ENCODE results near the gene HIGD2A. TPM values are rescaled to one million over a fixed set of nuclear protein-coding genes. Genes with fewer than 3 reads are reported as not detected.
A peak's percentile ranks its signal among the peaks of the same experiment; 100 is the strongest.

HIGD2A gene
- total and polyA plus RNA-seq, 9 of the 15 experiments (the other 6 are each of a cell fraction or from before 2014, with no cell fraction given): 94.7 to 264 (median 163) TPM

DNA sequence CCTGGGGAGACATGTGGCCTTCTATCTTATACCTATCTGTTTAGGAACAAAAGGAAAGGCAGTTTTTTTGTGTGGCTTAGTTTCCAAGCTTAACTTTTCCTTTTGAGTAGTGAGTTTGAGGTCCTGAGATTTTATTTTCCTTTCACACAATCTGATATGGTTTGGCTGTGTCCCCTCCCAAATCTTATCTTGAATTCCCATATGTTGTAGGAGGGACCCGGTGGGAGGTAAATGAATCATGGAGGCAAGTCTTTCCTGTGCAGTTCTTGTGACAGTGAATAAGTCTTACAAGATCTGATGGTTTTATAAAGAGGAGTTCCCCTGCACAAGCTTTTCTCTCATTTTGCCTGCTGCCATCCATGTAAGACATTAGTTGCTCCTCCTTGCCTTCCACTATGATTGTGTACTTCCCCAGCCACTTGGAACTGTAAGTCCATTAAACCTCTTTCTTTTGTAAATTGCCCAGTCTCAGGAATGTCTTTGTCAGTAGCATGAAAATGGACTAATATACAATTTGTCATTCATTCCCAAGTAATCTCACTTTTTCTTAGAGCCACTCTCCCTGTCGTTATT is 32.5 kb downstream of the HIGD2A start (continued):
- TF ChIP-seq, protein P1, sequence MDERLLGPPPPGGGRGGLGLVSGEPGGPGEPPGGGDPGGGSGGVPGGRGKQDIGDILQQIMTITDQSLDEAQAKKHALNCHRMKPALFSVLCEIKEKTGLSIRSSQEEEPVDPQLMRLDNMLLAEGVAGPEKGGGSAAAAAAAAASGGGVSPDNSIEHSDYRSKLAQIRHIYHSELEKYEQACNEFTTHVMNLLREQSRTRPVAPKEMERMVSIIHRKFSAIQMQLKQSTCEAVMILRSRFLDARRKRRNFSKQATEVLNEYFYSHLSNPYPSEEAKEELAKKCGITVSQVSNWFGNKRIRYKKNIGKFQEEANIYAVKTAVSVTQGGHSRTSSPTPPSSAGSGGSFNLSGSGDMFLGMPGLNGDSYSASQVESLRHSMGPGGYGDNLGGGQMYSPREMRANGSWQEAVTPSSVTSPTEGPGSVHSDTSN (CRISPR knock-in tag; IDR thresholded peaks at IDR 0.05; ENCODE audit: low read depth): no peak
- TF ChIP-seq, protein P1 (tag; conservative IDR thresholded peaks at IDR 0.05; ENCODE audit: low read depth): no peak
- TF ChIP-seq TCFL5 (CRISPR knock-in tag; conservative IDR thresholded peaks at IDR 0.05) (no peak), ZBTB8A (IDR thresholded peaks at IDR 0.05; ENCODE audit: partially characterized antibody) (no peak), ZNF561 (CRISPR knock-in tag; conservative IDR thresholded peaks at IDR 0.05) (no peak), RB1 (IDR thresholded peaks at IDR 0.05; ENCODE audit: low read depth) (no peak), PYGO2 (tag; IDR thresholded peaks at IDR 0.05) (no peak), CHD1 (IDR thresholded peaks at IDR 0.05; ENCODE audit: low read length) (no peak), ZNF444 (CRISPR knock-in tag; IDR thresholded peaks at IDR 0.05) (no peak), SMARCE1 (IDR thresholded peaks at IDR 0.05) (peak; percentile 64; the same call in 1 of the 2 replicates), GABPA (tag; conservative IDR thresholded peaks at IDR 0.05; ENCODE audit: low read depth) (no peak), KAT2B (IDR thresholded peaks at IDR 0.05; ENCODE audit: low read depth, low read length) (no peak), NCOR1 (IDR thresholded peaks at IDR 0.05) (peak; percentile 21; the same call in 1 of the 2 replicates), RBM39 (optimal IDR thresholded peaks at IDR 0.05; ENCODE audit: low read depth, low read length) (no peak), KLF10 (CRISPR knock-in tag; IDR thresholded peaks at IDR 0.05) (no peak), ZNF785 (CRISPR knock-in tag; IDR thresholded peaks at IDR 0.05) (no peak), U2AF2 (optimal IDR thresholded peaks at IDR 0.05; ENCODE audit: low read depth, low read length) (no peak), MTA3 (IDR thresholded peaks at IDR 0.05; ENCODE audit: borderline replicate concordance) (no peak), ZNF57 (CRISPR knock-in tag; IDR thresholded peaks at IDR 0.05) (no peak), ARID2 (IDR thresholded peaks at IDR 0.05) (no peak)
- TF ChIP-seq, protein P2, sequence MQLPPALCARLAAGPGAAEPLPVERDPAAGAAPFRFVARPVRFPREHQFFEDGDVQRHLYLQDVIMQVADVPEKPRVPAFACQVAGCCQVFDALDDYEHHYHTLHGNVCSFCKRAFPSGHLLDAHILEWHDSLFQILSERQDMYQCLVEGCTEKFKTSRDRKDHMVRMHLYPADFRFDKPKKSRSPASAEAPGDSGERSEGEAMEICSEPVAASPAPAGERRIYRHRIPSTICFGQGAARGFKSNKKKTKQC (CRISPR knock-in tag; IDR thresholded peaks at IDR 0.05): no peak
- TF ChIP-seq, protein P3, sequence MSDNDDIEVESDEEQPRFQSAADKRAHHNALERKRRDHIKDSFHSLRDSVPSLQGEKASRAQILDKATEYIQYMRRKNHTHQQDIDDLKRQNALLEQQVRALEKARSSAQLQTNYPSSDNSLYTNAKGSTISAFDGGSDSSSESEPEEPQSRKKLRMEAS (CRISPR knock-in tag; IDR thresholded peaks at IDR 0.05): no peak
- TF ChIP-seq, protein P4, sequence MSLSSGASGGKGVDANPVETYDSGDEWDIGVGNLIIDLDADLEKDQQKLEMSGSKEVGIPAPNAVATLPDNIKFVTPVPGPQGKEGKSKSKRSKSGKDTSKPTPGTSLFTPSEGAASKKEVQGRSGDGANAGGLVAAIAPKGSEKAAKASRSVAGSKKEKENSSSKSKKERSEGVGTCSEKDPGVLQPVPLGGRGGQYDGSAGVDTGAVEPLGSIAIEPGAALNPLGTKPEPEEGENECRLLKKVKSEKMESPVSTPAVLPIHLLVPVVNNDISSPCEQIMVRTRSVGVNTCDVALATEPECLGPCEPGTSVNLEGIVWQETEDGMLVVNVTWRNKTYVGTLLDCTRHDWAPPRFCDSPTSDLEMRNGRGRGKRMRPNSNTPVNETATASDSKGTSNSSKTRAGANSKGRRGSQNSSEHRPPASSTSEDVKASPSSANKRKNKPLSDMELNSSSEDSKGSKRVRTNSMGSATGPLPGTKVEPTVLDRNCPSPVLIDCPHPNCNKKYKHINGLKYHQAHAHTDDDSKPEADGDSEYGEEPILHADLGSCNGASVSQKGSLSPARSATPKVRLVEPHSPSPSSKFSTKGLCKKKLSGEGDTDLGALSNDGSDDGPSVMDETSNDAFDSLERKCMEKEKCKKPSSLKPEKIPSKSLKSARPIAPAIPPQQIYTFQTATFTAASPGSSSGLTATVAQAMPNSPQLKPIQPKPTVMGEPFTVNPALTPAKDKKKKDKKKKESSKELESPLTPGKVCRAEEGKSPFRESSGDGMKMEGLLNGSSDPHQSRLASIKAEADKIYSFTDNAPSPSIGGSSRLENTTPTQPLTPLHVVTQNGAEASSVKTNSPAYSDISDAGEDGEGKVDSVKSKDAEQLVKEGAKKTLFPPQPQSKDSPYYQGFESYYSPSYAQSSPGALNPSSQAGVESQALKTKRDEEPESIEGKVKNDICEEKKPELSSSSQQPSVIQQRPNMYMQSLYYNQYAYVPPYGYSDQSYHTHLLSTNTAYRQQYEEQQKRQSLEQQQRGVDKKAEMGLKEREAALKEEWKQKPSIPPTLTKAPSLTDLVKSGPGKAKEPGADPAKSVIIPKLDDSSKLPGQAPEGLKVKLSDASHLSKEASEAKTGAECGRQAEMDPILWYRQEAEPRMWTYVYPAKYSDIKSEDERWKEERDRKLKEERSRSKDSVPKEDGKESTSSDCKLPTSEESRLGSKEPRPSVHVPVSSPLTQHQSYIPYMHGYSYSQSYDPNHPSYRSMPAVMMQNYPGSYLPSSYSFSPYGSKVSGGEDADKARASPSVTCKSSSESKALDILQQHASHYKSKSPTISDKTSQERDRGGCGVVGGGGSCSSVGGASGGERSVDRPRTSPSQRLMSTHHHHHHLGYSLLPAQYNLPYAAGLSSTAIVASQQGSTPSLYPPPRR (CRISPR knock-in tag; IDR thresholded peaks at IDR 0.05; ENCODE audit: borderline replicate concordance): no peak
